ENCODE measurements around the gene SPP2.

SPP2 gene, protein sequence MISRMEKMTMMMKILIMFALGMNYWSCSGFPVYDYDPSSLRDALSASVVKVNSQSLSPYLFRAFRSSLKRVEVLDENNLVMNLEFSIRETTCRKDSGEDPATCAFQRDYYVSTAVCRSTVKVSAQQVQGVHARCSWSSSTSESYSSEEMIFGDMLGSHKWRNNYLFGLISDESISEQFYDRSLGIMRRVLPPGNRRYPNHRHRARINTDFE

DNA sequence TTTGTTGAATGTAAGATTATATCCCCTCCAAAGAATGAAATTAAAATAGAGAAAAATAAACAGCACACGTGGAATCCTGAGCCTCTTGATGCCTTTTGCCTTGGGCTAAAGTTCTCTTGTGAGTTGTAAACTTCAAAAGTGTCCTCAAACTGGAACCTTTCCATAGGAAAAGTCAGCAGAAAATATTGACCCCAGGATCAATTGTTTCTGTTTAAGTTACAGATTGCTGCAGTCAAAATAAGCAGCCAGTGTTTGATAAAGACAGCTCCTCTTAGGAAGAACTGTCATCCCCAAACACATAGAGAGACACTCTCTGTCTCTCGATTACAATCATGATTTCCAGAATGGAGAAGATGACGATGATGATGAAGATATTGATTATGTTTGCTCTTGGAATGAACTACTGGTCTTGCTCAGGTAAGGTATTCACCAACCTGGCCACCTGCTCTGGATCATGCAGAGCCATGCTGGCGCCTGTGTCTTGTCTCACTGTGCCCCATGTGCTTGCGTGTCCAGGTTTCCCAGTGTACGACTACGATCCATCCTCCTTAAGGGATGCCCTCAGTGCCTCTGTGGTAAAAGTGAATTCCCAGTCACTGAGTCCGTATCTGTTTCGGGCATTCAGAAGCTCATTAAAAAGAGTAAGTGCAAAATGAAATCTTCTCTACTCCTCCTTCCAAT is at the start of gene SPP2:
Gene SPP2 (plus strand): TSS at position 248 of the 681 bp plus-strand sequence. CDS start 85 bp downstream, at position 333.
- no peak for DNase-seq (ENCODE audit: low read depth in 2 of 2)

GRCh38 chr2:234001380-234002160 is 48.9 kb upstream of the SPP2 start:
- no peak for DNase-seq (ENCODE audit: low read depth in 2 of 2)

- no peak for DNase-seq (ENCODE audit: low read depth in 2 of 2)
Observed at GRCh38 chr2:234002281-234002680, 48.2 kb upstream of the SPP2 start.

DNA sequence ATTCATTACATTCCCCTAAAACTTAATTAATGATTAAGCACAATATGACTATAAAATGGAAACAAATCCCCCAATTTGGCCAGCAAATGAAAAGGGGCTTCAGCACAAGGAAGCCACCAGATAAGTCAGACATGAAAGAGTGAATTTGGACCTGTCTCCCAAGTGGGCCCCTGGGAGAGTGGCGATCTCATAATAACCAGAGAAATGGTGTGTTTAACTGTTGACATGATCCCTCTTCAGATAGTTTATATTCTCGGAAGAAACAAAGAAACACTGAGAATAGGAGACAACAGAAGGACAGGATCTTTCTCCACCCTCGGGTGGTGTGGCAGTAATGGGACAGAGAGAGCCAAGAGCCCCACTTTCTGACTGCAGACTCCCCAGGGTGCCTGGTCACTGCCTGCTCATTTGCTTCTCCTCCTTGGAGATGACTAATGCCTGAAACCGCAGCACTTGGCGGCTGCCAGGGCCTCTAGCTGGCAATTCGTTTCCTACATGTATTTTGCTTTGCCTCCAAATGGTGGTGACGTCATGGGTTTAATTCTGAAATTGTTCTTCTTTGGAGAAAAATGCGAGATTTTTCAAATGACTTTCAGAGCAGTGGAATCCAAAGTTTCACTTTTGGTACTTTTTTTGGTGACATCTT is 46.4 kb upstream of the SPP2 start:
- peak; percentile 57 to 61 for DNase-seq (ENCODE audit: low read depth in 2 of 2)

GRCh38 chr2:234005126-234005525 is 45.4 kb upstream of the SPP2 start:
- no peak for DNase-seq (ENCODE audit: low read depth in 2 of 2)

GRCh38 chr2:234006501-234006900 is 44.0 kb upstream of the SPP2 start:
- no peak for DNase-seq (ENCODE audit: low read depth in 2 of 2)

DNA sequence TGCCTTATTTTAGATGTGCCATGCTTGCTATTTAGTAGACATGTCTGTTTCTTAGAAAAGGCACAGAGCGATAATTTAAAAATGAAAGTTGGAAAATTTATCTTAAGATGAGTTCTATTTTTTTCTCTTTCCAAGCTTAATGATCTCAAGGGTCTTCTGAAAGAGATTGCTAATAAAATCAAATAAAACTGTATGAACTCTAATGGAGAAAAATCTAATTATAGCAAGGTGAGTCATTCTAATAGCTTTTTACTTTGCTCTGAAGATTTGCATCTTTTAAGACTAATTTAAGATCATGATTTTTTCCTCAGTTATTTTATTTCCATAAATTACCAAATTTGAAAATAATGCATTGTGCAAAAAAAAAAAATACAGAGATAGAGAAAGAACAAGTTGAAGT is 36.1 kb upstream of the SPP2 start:
- no peak for DNase-seq (ENCODE audit: low read depth in 2 of 2)

GRCh38 chr2:234015861-234016260 is 34.6 kb upstream of the SPP2 start:
- no peak for DNase-seq (ENCODE audit: low read depth in 2 of 2)

DNA sequence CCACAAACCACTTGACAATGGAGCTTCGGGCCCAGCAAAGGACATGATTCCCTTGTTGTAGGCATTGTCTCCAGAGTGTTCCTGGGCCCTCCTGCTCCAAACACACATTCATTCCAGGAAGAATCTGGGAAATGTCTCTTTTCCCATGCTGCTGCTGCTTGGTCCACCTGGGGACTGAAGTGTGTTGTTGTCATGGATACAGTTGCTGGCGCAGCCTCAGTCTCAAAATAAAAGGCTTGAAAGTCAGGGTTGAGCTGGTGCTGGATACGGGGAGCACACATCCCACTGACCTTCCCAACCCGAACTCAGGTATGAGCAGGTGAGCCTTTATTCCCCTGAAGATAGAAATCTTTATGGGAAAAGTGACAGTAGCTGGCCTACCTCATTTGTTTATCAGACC is 30.6 kb upstream of the SPP2 start:
- DNase-seq (ENCODE audit: low read depth in 2 of 2) = no peak

DNA sequence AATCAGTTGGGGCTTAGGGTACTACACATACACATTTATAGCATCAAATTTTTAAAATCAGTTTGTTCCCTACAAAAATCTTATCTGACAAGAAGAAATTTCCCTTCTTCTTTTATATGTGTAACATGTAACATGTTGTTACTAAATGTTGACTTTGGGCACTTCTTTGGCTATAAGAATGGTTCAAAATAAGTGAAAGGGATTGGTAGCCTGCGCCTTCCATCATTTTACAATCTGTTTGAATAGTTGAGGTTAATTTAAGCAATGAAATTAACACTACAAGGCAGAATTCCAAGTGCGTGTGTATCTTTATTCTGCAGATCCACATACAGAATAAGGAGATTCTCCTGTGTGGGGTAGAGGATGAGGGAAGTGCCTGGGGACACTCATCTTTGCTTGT is 30.2 kb upstream of the SPP2 start:
- DNase-seq (ENCODE audit: low read depth in 2 of 2) = no peak

DNA sequence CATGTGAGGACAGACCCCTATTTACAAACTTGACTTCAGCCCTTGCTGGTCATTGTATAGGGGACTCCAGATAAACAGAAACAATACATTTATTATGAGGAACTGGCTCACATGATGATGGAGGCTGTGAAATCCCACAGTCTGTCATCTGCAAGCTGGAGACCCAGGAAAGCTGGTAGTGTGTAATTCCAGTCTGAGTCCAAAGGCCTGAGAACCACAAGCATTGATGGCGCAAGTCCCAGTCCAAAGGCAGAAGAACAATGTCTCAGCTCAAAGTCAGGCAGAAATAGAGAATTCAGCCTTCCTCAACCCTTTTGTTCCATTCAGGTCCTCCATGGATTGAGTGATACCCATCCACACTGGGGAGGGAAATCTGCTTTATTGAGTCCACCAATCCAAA is 28.1 kb upstream of the SPP2 start:
- DNase-seq (ENCODE audit: low read depth in 2 of 2) = no peak

GRCh38 chr2:234024304-234024703 is 26.2 kb upstream of the SPP2 start:
- no peak for DNase-seq (ENCODE audit: low read depth in 2 of 2)

DNA sequence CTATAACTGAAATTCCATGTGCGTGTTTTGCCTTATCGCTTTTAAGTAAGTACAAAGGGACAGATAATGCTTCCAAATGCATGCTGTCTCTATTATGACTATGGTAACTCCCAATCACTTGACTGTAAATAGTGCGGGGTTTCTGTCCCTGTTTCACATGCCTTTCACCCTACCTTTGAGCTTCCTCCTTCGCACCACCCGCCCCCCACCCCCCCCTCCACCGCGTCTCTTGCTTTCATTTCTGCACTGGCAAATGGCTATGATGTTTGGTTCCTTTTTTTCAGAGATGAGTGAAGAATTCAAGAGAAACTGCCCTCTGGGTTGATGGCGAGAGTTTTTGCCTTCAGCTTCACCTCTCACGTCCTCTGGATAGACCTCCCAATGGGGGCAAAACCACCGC is 25.0 kb upstream of the SPP2 start:
- no peak for DNase-seq (ENCODE audit: low read depth in 2 of 2)

- no peak for DNase-seq (ENCODE audit: low read depth in 2 of 2)
Observed at GRCh38 chr2:234025891-234026401, 24.6 kb upstream of the SPP2 start.

DNA sequence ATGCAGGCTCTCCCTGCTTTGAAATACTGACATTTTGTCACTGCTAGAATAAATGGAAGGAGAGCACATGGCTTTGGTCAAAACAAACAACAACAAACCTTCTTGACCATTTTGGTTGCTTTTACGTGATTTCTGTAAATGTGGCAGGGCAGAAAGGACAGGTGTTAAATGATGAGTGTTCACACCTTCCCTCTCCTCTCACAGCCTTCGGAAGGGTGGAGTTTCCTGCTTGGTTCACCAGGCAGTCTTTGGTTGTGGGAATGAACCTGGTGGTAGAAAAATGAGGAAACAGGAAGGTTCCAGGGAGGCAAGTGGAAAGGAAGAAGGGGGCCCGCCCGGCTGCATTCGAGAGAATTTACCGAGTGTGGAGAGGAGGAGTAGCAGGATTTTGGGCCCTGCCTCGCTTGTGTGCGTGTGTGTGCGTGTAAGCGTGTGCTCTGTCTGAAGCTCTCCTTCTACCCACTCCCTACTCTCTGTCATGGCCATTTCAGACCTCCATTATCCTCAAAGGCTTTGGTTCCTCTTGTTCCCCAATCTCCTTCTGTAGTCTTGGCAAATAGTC is 23.7 kb upstream of the SPP2 start:
- DNase-seq (ENCODE audit: low read depth in 2 of 2) = no peak

GRCh38 chr2:234027641-234028040 is 22.9 kb upstream of the SPP2 start:
- DNase-seq (ENCODE audit: low read depth in 2 of 2) = no peak

DNA sequence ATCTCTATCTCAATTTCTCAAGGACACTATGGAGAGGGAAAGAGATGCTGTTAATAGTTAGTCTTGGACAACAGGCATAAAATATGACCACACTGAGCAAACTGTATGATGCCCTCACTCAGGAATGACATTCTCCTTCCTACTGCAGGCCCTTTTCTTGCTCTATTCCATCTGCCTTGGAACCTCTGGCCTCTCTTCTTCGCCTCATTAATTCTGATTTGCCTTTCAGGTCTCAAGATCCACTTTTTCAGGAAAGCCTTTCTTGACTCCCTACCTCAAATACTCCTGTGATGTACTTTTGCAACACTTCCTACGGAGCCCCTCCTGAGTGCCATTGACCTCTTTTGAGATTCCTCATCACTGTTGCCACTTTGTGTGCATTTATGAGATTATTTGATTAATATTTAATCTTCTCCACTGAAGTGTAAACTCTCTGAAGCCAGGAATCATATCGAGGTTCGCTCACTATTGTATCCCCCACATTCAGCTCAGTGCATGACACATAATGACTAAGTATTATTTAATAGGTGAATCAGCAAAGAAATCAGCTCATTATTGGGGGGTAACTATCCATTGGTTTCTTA is 21.3 kb upstream of the SPP2 start:
- no peak for DNase-seq (ENCODE audit: low read depth in 2 of 2)

DNA sequence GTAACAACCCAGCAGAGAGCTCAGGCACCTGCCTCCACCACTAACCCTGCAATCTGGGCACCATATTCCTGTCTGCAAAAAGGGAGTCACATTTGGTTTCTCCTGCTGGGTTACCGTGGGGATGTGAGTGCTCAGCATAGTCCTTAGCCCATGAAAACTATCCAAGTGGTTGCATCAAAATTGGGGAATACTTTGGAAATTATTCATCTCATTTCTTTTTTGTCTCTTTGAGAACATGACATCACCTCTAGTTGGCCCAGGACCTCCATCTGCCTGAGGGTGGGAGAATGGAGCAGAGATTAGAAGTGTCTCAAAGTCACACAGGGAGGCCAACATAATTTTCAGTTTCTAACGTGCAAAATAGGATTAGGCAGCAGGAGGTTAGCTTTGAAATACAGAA is 19.3 kb upstream of the SPP2 start:
- no peak for DNase-seq (ENCODE audit: low read depth in 2 of 2)

- DNase-seq (ENCODE audit: low read depth in 2 of 2) = peak; percentile 35 to 36
Observed at GRCh38 chr2:234032279-234032856, 18.1 kb upstream of the SPP2 start.

DNA sequence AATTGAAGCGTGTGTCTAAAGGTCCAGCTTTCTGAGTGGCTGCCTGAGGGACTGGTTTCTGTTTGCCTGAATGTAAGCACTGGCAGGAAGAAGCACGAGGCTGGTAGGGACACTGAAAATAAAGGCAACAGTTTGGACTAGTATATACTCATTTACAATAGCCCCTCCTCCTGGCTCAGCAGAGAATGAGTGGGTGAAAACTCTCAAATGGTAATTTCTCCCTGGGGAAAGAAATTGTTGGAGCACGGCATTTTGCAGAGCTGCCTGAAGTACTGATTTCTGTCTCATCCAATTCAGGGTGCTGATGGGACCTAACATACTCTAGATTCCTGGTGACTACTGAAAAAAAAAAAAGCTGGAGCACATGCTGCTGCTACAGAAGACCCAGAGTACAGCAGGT is 17.3 kb upstream of the SPP2 start:
- no peak for DNase-seq (ENCODE audit: low read depth in 2 of 2)

DNA sequence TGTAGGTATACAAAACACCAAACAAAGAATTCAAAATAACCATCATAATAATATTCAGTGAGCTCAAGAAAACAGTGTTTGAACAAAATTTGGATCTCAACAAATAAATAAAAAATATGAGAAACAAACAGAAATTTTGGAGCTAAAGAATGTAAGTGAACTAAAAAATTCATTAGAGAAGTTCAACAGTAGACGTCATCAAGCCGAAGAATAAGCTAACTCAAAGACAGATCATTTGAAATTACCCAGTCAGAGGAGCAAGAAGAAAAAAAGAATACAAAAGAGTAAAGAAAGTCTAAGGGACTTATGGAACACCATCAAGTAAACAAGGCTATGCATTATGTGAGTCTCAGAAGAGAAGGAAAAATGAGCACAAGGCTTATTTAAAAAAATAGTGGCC is 16.6 kb upstream of the SPP2 start:
- no peak for DNase-seq (ENCODE audit: low read depth in 2 of 2)
